ENCODE data around the gene KDM4B.

DNA sequence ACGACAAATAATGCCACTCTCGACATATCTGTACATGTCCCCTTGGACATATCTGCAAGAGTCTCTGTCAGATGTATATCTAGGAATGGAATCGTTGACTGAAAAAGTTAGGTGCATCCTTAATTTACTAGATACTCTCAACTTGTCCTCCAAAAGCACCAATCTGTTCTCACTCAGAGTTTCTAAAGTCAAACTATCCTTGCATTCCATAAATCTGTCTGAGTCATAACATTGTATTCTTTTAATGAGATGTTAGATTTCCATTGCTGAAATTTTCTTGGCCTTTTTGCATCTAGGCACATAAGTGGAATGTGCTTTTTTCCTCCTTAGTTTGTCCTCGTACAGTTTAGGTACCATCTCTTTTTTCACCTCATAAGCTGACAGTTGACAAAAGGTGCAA lies 231.9 kb downstream of the KDM4B start:
- TF ChIP-seq POLR2A (IDR thresholded peaks at IDR 0.05; ENCODE audit: low read length) (no peak), GATA1 (IDR thresholded peaks at IDR 0.05; ENCODE audit: low read depth, low read length) (no peak)
